GM11168 (cell line): Measurements from ENCODE around the gene HIVEP2.

ENCODE experiments used
- in situ Hi-C: fragments of 300-500 bp; cut with MboI; formaldehyde crosslinking; loops from one replicate; pipeline ENCODE4 v1.12.0; 2022; ENCODE audit warnings: low sequenced_read_pairs; ENCODE audit not compliant: unreplicated experiment

Gene HIVEP2

GRCh38 chr6:142848976-142849375 lies 96.0 kb downstream of the HIVEP2 start:
- in situ Hi-C loops, result no loop called here

- in situ Hi-C loops, result no loop called here
Measured at GRCh38 chr6:142848156-142848555, 96.8 kb downstream of the HIVEP2 start.

DNA sequence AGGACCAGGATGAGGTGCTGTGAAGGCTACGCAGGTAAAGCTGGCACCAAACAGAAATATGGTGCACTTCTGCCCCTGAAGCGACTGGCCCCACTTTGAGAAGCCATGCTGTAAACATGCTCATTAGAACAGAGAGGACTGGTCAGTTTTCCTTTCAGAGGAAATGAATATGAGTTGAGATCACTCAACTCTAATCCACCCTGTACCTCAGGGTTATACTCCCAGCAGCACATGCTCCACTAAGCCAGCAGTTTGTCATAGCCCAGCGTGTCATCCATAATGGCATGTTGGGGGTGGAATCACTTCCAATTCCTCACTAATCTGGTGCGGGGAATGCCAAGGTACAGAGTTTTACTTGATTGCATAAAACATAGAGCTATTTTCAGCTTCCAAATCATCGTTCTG lies 98.1 kb downstream of the HIVEP2 start:
- in situ Hi-C loops, result no loop called here

DNA sequence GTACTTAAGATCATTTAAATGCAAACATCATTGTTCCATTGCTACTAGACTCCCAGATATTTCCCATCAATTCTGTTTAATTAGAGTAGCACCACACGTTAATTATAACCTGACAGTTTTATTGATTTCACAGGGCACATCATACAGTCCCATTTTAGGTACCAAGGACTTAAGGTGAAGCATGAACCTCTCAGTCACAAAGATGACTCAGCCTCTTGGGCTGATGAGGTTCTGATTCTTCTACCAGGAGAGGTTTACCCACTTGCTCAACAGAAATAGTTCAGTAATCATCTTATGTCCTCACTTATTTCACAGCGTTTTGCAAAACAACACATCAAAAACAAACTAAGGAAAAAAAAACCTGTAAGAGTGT lies 98.5 kb downstream of the HIVEP2 start:
- in situ Hi-C loops, result no loop called here

DNA sequence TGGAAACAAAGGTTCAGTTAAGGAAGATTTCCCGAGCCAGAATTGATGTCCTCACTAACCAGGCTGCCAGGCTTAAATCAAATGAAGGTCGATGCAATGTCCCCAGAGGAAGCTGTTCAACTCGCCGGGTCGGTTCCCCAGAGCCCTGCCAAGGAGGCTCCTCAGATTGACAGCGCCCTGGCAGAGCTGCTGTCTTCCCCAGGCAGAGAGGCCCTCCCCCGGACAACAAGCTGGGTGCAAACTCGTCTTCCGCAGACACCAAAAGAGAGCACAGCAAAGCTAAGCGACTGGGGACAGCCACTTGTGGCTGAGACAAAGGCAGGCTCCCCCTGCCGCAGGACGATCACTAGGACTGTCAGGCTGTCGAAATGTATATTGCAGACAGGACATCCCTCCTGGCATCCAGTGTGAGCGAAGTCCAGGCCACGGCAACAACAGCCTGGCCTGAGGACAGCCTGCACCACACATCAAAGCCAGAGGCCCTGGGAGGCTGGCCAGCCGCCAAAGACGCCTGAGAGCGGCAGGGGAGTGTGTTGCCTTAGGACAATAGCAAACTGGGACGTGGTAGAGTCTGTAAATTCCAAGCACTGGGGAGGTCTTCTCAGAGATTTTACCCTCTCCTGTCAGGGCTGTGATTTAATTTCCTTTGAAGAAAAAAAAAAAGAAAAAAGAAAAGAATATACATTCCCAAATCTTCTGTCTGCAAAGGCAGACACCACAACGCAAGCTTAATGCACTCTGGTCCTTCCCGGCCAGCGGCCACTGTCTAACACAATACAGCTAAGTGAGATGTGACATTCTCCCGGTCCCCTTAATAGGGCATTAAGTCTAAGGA lies 99.1 kb downstream of the HIVEP2 start:
- in situ Hi-C loops, result no loop called here

- in situ Hi-C loops, result no loop called here
Measured at GRCh38 chr6:142845143-142845571, 99.8 kb downstream of the HIVEP2 start.

DNA sequence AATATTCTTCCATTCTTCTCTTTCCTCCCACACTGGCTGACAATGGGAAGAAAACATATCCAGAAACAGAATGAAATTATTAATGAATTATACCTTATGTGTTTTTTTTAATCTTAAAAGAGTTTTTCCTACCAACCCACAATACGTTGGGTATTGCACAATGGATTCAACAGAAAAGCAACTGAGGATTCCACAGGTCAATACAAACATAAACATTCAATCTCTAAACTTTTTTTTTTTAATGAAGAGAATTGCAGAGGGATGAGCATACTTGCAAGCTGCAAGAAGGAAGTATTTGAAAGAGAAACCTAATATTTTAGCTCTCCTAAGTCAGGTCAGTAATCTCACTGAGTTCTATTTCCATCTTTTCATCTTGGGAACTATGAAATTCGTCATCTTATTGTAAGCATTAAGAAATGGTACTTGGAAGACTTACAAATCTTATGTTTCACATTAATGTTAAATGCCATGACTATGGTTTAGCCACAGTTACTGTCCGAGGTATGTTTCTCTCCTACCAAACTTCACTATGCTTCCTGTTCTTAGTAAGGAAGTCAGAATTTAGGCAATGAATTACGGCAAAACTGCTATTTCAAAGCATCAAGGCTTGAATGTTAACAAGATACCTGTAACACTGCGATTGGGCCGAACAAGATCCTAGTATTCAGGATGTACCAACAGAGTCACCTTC lies 100.8 kb downstream of the HIVEP2 start:
- in situ Hi-C loops, result no loop called here

GRCh38 chr6:142843361-142843760 lies 101.6 kb downstream of the HIVEP2 start:
- in situ Hi-C loops, result no loop called here

GRCh38 chr6:142842418-142843261 lies 102.3 kb downstream of the HIVEP2 start:
- in situ Hi-C loops, result no loop called here

GRCh38 chr6:142841915-142842314 lies 103.1 kb downstream of the HIVEP2 start:
- in situ Hi-C loops, result no loop called here

DNA sequence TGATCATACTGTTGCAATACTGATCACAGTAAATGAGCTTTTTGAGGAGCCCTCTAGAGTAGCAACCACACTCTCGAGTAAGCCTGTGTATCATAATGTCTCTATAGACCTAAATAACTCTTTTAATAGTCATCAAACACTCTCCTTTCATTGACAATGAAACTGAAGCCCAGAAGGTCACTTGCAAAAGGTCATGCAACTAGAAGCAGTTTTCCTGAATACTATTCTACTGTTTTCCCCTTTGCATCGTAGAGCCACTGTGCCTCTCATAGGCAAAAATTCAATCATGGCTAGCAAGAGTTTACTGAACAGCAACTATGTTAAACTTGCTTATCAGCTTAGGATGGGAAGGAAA lies 105.3 kb downstream of the HIVEP2 start:
- in situ Hi-C loops, result no loop called here

GRCh38 chr6:142838821-142839685 lies 105.9 kb downstream of the HIVEP2 start:
- in situ Hi-C loops, result no loop called here

- in situ Hi-C loops, result no loop called here
Measured at GRCh38 chr6:142835787-142836535, 109.0 kb downstream of the HIVEP2 start.

GRCh38 chr6:142834853-142835252 lies 110.1 kb downstream of the HIVEP2 start:
- in situ Hi-C loops, result no loop called here

DNA sequence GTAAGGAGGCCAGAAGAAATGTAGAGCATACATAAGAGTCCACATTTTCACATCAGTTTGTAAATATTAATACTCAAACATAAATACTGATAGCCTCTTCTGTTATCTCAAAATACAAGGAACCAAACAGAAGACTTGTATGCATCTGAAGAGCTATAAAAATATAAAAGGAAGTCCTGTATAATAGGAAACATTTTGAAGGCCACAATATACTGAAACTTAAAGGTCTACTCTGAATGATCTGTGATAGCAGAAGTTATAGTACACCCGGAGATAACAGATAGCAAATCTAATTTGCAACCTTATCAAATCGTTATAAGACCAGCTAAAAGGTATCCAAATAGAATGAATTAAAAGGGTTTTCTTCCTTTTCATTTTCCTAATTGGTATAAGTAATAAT lies 111.2 kb downstream of the HIVEP2 start:
- in situ Hi-C loops, result no loop called here

DNA sequence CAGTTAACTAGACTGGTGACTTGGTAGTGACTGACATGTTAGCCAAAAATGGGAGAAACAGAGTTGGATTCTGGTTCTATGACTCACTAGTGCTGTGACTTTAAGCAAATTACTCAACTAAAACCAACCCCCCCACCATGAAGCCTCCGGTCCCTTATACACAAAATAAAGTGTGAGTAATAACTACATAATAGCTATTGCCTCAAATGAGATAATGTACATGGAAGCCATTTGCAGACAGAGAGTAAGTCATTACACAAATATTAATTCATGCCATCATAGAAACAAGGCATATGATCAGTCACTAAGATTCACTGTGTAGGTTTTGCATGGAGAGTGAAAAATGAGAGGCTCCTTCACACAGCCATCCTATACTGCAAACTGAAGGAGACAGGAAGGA lies 111.9 kb downstream of the HIVEP2 start:
- in situ Hi-C loops, result no loop called here

GRCh38 chr6:142830807-142831206 lies 114.2 kb downstream of the HIVEP2 start:
- in situ Hi-C loops, result no loop called here

DNA sequence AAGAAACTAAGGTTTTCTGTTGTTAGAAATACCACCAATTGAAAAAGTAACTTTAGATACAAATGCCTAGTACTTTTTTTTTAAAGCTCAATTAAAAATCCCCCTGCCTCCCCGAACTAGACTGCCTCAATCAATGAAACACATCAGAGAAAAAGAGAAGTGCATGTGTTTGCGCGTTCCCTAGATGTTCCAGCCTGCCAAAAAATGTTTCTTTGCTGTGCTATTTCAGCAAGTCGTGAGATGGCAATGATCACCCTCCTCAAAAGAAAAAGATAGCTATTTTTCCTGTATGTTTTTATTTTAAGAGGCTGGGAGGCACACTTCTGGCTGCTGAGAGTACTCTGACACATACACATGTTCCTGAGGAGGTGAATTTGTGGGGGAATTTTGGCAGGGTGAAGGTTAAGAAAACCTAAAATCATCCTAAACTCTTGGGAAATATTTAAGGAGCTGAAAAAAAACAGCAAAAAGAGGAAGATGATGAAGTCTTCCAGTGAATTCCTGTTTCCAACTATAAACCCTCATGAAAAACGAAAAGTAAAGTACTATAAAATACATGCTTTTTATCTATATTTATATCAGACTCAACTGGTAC lies 114.8 kb downstream of the HIVEP2 start:
- in situ Hi-C loops, result no loop called here

- in situ Hi-C loops, result no loop called here
Measured at GRCh38 chr6:142829556-142829955, 115.4 kb downstream of the HIVEP2 start.
